HEK293T (cell line): ENCODE data around the gene ERP29.

ENCODE experiments used
- CTCF ChIA-PET: fragments of 350-600 bp; formaldehyde crosslinking; extraction: SDS; loops from one replicate; lab custom pipeline; 2021; ENCODE audit warnings: antibody characterized with exemption, inconsistent platforms; lab: Yijun Ruan, JAX
- POLR2A ChIA-PET: fragments of 350-600 bp; formaldehyde crosslinking; extraction: SDS; loops from one replicate; lab custom pipeline; 2020; ENCODE audit warnings: antibody characterized with exemption, inconsistent platforms; lab: Yijun Ruan, JAX
- DNase-seq: peaks from one replicate; pipeline ENCODE4 v3.0.0; 2012; ENCODE audit warnings: mixed read lengths; ENCODE audit errors: extremely low spot score
- ARNT ChIP-seq: fragments of 450-650 bp; IDR thresholded peaks from 2 replicates; pipeline ENCODE4 v1.6.1; 2017; ENCODE audit warnings: mild to moderate bottlenecking
- BHLHE40 ChIP-seq: fragments of 450-650 bp; IDR thresholded peaks from 2 replicates; pipeline ENCODE4 v1.6.1; 2016; ENCODE audit warnings: mild to moderate bottlenecking, moderate library complexity, borderline replicate concordance
- CTBP1 ChIP-seq: fragments of 450-650 bp; IDR thresholded peaks from 2 replicates; pipeline ENCODE4 v1.6.1; 2016; ENCODE audit warnings: borderline replicate concordance
- ELF4 ChIP-seq: fragments of 450-650 bp; IDR thresholded peaks from 2 replicates; pipeline ENCODE4 v1.6.1; 2017; ENCODE audit warnings: antibody characterized with exemption
- FOXA1 ChIP-seq: fragments of 450-650 bp; IDR thresholded peaks from 2 replicates; pipeline ENCODE4 v1.6.1; 2016; ENCODE audit warnings: mild to moderate bottlenecking
- FOXK2 ChIP-seq: fragments of 450-650 bp; IDR thresholded peaks from 2 replicates; pipeline ENCODE4 v1.6.1; 2016; ENCODE audit warnings: mild to moderate bottlenecking
- FOXM1 ChIP-seq: fragments of 450-650 bp; IDR thresholded peaks from 2 replicates; pipeline ENCODE4 v1.6.1; 2017; ENCODE audit warnings: mild to moderate bottlenecking, borderline replicate concordance
- HDGF ChIP-seq: fragments of 450-650 bp; IDR thresholded peaks from 2 replicates; pipeline ENCODE4 v1.6.1; 2017; ENCODE audit warnings: antibody characterized with exemption, borderline replicate concordance
- L3MBTL2 ChIP-seq: fragments of 450-650 bp; conservative IDR thresholded peaks from 2 replicates; pipeline ENCODE4 v1.6.1; 2016; ENCODE audit warnings: mild to moderate bottlenecking
- LEF1 ChIP-seq: fragments of 450-650 bp; IDR thresholded peaks from 2 replicates; pipeline ENCODE4 v1.6.1; 2017; ENCODE audit warnings: mild to moderate bottlenecking, borderline replicate concordance
- NFRKB ChIP-seq: fragments of 450-650 bp; IDR thresholded peaks from 2 replicates; pipeline ENCODE4 v1.6.1; 2016; ENCODE audit warnings: mild to moderate bottlenecking, moderate library complexity
- PKNOX1 ChIP-seq: fragments of 450-650 bp; IDR thresholded peaks from 2 replicates; pipeline ENCODE4 v1.6.1; 2016
- SP1 ChIP-seq: fragments of 450-650 bp; IDR thresholded peaks from 2 replicates; pipeline ENCODE4 v1.6.1; 2017
- SUZ12 ChIP-seq: fragments of 450-650 bp; IDR thresholded peaks from 2 replicates; pipeline ENCODE4 v1.6.1; 2016; ENCODE audit warnings: mild to moderate bottlenecking
- TARDBP ChIP-seq: fragments of 450-650 bp; IDR thresholded peaks from 2 replicates; pipeline ENCODE4 v1.6.1; 2016
- ZNF384 ChIP-seq: fragments of 450-650 bp; IDR thresholded peaks from 2 replicates; pipeline ENCODE4 v1.6.1; 2016

Gene ERP29

DNA sequence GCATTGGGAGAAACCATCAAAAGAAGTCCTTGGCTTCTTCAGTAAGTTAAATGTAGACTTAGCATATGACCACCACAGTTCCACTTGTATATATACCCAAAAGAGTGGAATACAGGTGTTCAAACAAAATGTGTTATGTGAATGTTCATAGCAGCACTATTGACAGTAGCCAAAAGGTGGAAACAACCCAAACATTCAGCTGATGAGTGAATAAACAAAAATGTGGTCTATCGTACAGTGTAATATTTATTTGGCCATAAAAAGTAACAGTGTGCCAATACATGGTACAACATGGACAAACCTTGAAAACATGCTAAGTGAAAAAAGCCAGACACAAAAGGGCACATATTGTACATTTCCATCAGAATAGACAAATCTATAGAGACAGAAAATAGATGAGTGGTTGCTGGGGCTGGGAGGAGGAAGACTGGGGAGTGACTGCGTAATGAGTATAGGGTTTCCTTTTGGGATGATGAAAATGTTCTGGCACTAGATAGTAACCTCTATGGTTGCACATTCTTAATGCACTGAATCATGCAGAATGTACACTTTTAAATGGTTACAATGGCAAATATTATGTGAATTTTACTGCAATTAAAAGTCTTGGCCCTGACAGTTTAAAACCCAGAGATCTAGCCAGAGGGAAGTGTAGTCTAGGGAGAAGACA lies 5.5 kb downstream of the ERP29 start:
- CTCF ChIA-PET = no interaction called here
- POLR2A ChIA-PET = no interaction called here
- DNase-seq = no peak
- no peak for TF ChIP-seq PKNOX1
- TF ChIP-seq BHLHE40 = no peak
- no peak for TF ChIP-seq ELF4
- no peak for TF ChIP-seq ZNF384
- TF ChIP-seq SP1 = no peak
- TF ChIP-seq CTBP1 = no peak
- no peak for TF ChIP-seq NFRKB
- TF ChIP-seq HDGF = no peak
- TF ChIP-seq LEF1 = no peak
- TF ChIP-seq FOXA1 = no peak
- no peak for TF ChIP-seq ARNT
- no peak for TF ChIP-seq TARDBP
- no peak for TF ChIP-seq L3MBTL2
- no peak for TF ChIP-seq FOXM1
- TF ChIP-seq FOXK2 = no peak
- TF ChIP-seq SUZ12 = no peak

DNA sequence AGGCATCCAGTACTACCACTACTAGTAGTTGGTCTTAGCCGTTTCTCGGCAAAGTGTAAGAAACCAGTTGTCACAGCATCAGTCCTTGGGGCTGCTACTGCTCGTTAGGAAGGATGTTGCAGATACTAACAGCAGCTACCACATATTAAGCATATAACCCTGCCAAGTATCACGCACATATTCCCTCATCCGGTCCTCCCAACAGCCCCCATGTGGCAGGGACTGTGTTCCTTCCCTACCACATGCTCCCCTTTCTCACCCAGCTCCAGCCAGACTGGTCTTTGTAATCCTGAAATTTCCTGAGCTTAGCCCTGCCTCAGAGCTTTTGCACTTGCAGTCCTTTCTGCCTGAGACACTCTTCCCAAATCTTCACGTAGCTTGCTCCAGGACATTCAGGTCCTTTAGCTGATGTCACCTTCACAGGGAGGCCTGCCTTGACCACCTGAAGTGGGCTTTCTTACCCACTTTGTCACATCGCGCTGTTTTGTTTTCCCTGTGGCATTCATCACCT lies 7.8 kb downstream of the ERP29 start:
- ChIA-PET CTCF (no interaction called here), POLR2A (interaction anchor here (1.2 to 3.4 kb wide), 3 partner anchors 7 to 12 kb away, joined by 3 to 23 read pairs (median 3); partner anchors contain the start of genes ERP29 and TMEM116)
- no peak for TF ChIP-seq CTBP1
- DNase-seq = no peak

DNA sequence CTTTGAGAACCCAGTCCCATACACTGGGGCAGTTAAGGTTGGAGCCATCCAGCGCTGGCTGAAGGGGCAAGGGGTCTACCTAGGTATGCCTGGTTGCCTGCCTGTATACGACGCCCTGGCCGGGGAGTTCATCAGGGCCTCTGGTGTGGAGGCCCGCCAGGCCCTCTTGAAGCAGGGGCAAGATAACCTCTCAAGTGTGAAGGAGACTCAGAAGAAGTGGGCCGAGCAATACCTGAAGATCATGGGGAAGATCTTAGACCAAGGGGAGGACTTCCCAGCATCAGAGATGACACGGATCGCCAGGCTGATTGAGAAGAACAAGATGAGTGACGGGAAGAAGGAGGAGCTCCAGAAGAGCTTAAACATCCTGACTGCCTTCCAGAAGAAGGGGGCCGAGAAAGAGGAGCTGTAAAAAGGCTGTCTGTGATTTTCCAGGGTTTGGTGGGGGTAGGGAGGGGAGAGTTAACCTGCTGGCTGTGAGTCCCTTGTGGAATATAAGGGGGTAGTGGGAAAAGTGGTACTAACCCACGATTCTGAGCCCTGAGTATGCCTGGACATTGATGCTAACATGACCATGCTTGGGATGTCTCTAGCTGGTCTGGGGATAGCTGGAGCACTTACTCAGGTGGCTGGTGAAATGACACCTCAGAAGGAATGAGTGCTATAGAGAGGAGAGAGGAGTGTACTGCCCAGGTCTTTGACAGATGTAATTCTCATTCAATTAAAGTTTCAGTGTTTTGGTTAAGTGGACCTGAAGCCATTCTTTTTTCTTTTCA lies 9.2 kb downstream of the ERP29 start:
- no peak for DNase-seq
- no peak for TF ChIP-seq PKNOX1
- no peak for TF ChIP-seq L3MBTL2
- no peak for TF ChIP-seq CTBP1
- no peak for TF ChIP-seq FOXA1
- TF ChIP-seq SP1 = no peak
- CTCF ChIA-PET = interaction anchor here (0.6 kb wide), 1 partner anchor 57 kb away, joined by 3 read pairs; no protein-coding TSS in a partner anchor
- POLR2A ChIA-PET = interaction anchor here (3.4 kb wide), 1 partner anchor 9 kb away, joined by 23 read pairs; the partner anchor contains the start of genes ERP29 and TMEM116

- ChIA-PET CTCF (interaction anchor here (0.6 to 1.1 kb wide), 3 partner anchors 26 to 386 kb away, joined by 3 to 4 read pairs (median 3); no protein-coding TSS in a partner anchor), POLR2A (interaction anchor here (3.4 kb wide), 1 partner anchor 10 kb away, joined by 23 read pairs; the partner anchor contains the start of genes ERP29 and TMEM116)
These were observed 10.7 kb downstream of the ERP29 start for GRCh38 chr12:112023759-112024396.

GRCh38 chr12:112025808-112026375 lies 12.7 kb downstream of the ERP29 start:
- ChIA-PET CTCF (no interaction called here), POLR2A (interaction anchor here (1.6 kb wide), 1 partner anchor 12 kb away, joined by 11 read pairs; the partner anchor contains the start of genes ERP29 and TMEM116)
- DNase-seq = no peak
- TF ChIP-seq ZNF384 (no peak), PKNOX1 (no peak), ARNT (no peak)

More at GRCh38 chr12:112023759-112024396, 10.7 kb downstream of the ERP29 start:
- no peak for DNase-seq
- no peak for TF ChIP-seq TARDBP

GRCh38 chr12:112029301-112029700 lies 16.1 kb downstream of the ERP29 start:
- DNase-seq = no peak
- TF ChIP-seq CTBP1 (no peak), ARNT (no peak), FOXA1 (no peak), FOXK2 (no peak), SUZ12 (no peak), SP1 (no peak), LEF1 (no peak), FOXM1 (no peak), ZNF384 (no peak), PKNOX1 (no peak), TARDBP (no peak), L3MBTL2 (no peak), ELF4 (no peak), BHLHE40 (no peak), NFRKB (no peak)
- CTCF ChIA-PET = no interaction called here
- POLR2A ChIA-PET = no interaction called here
